H9 (cell line): ENCODE data around the gene DIAPH2. TPM values are rescaled to one million over a fixed set of nuclear protein-coding genes. Genes with fewer than 3 reads are reported as not detected.

ENCODE experiments used
- DNase-seq: peaks from one replicate; pipeline ENCODE4 v3.0.0-alpha.2; 2017
- H2AFZ ChIP-seq: one replicate; pipeline ENCODE4 v1.6.1; 2013; ENCODE audit warnings: mild to moderate bottlenecking, low read length, control low read depth, moderate library complexity
- H2AK5ac ChIP-seq: 2 replicates; pipeline ENCODE4 v1.6.1; 2013; ENCODE audit warnings: low read length, control low read depth, mixed read lengths; ENCODE audit not compliant: insufficient read length
- H2BK120ac ChIP-seq: one replicate; pipeline ENCODE4 v1.6.1; 2013; ENCODE audit warnings: low read depth, mild to moderate bottlenecking, low read length, control low read depth, inconsistent platforms; ENCODE audit not compliant: poor library complexity, severe bottlenecking
- H2BK12ac ChIP-seq: 2 replicates; pipeline ENCODE4 v1.6.1; 2013; ENCODE audit warnings: low read length, control low read depth, mixed read lengths, low read depth; ENCODE audit not compliant: insufficient read length
- H2BK15ac ChIP-seq: 2 replicates; pipeline ENCODE4 v1.6.1; 2013; ENCODE audit warnings: low read depth, low read length, control low read depth
- H2BK20ac ChIP-seq: one replicate; pipeline ENCODE4 v1.6.1; 2013; ENCODE audit warnings: low read depth, mild to moderate bottlenecking, low read length, control low read depth, inconsistent platforms; ENCODE audit not compliant: poor library complexity, severe bottlenecking
- H2BK5ac ChIP-seq: 2 replicates; pipeline ENCODE4 v1.6.1; 2013; ENCODE audit warnings: low read length, control low read depth, mixed read lengths; ENCODE audit not compliant: insufficient read length
- H3K14ac ChIP-seq: 2 replicates; pipeline ENCODE4 v1.6.1; 2013; ENCODE audit warnings: low read length, control low read depth; ENCODE audit not compliant: insufficient read depth
- H3K18ac ChIP-seq: 2 replicates; pipeline ENCODE4 v1.6.1; 2013; ENCODE audit warnings: low read depth, mild to moderate bottlenecking, mixed read lengths, low read length, control low read depth; ENCODE audit not compliant: insufficient read length
- H3K23ac ChIP-seq: 2 replicates; pipeline ENCODE4 v1.6.1; 2013; ENCODE audit warnings: low read length, control low read depth, mixed read lengths, low read depth; ENCODE audit not compliant: insufficient read length
- H3K23me2 ChIP-seq: 2 replicates; pipeline ENCODE4 v1.6.1; 2013; ENCODE audit warnings: low read depth, mild to moderate bottlenecking, mixed read lengths, low read length, control low read depth; ENCODE audit not compliant: insufficient read length, poor library complexity, severe bottlenecking
- H3K27ac ChIP-seq: 2 replicates; pipeline ENCODE4 v1.5.1; 2013; ENCODE audit warnings: low read length, control low read depth, mixed read lengths, low read depth; ENCODE audit not compliant: insufficient read length
- H3K27me3 ChIP-seq: 2 replicates; pipeline ENCODE4 v1.6.1; 2013; ENCODE audit warnings: low read length, control low read depth, inconsistent platforms; ENCODE audit not compliant: insufficient read depth
- H3K4ac ChIP-seq: 2 replicates; pipeline ENCODE4 v1.6.1; 2013; ENCODE audit warnings: low read depth, mild to moderate bottlenecking, control low read depth, inconsistent platforms, low read length, moderate library complexity
- H3K4me1 ChIP-seq: 2 replicates; pipeline ENCODE4 v1.6.1; 2013; ENCODE audit warnings: low read length, control low read depth, inconsistent platforms; ENCODE audit not compliant: insufficient read depth
- H3K4me2 ChIP-seq: 2 replicates; pipeline ENCODE4 v1.6.1; 2013; ENCODE audit warnings: low read length, control low read depth, mixed read lengths; ENCODE audit not compliant: insufficient read length, insufficient read depth
- H3K56ac ChIP-seq: 2 replicates; pipeline ENCODE4 v1.6.1; 2013; ENCODE audit warnings: low read depth, mild to moderate bottlenecking, mixed read lengths, low read length, control low read depth; ENCODE audit not compliant: insufficient read length
- H3K79me1 ChIP-seq: 2 replicates; pipeline ENCODE4 v1.6.1; 2013; ENCODE audit warnings: low read depth, mild to moderate bottlenecking, moderate library complexity, low read length, control low read depth, inconsistent platforms; ENCODE audit not compliant: insufficient read depth, poor library complexity, severe bottlenecking
- H3K79me2 ChIP-seq: 2 replicates; pipeline ENCODE4 v1.6.1; 2013; ENCODE audit warnings: low read length, control low read depth, inconsistent platforms; ENCODE audit not compliant: insufficient read depth
- H3K9ac ChIP-seq: 2 replicates; pipeline ENCODE4 v1.6.1; 2013; ENCODE audit warnings: low read length, control low read depth, mixed read lengths; ENCODE audit not compliant: insufficient read length; ENCODE audit errors: extremely low read depth
- H3K9me3 ChIP-seq: one replicate; pipeline ENCODE4 v1.6.1; 2013; ENCODE audit warnings: low read depth, low read length, inconsistent platforms; ENCODE audit not compliant: control insufficient read depth
- H3T11ph ChIP-seq: one replicate; pipeline ENCODE4 v1.6.1; 2013; ENCODE audit warnings: mild to moderate bottlenecking, low read length, control low read depth, inconsistent platforms
- H4K20me1 ChIP-seq: one replicate; pipeline ENCODE4 v1.6.1; 2013; ENCODE audit not compliant: control insufficient read depth, insufficient read length, insufficient read depth
- H4K5ac ChIP-seq: 2 replicates; pipeline ENCODE4 v1.6.1; 2013; ENCODE audit warnings: low read depth, mild to moderate bottlenecking, mixed read lengths, low read length, control low read depth; ENCODE audit not compliant: insufficient read length
- H4K8ac ChIP-seq: replicated peaks from 2 replicates; pipeline ENCODE4 v1.6.1; 2013; ENCODE audit warnings: low read length, control low read depth, mixed read lengths, low read depth; ENCODE audit not compliant: insufficient read length
- H4K91ac ChIP-seq: 2 replicates; pipeline ENCODE4 v1.6.1; 2013; ENCODE audit warnings: low read depth, mild to moderate bottlenecking, moderate library complexity, mixed read lengths, low read length, control low read depth; ENCODE audit not compliant: insufficient read length
- H3K27ac Mint-ChIP-seq, 3 experiments: 2 replicates in 2 of 3; 3 replicates in 1 of 3; pipeline ENCODE4 v1.8.0; 2020 to 2021; ENCODE audit warnings: mixed read lengths in 3 of 3, mild to moderate bottlenecking in 1 of 3, moderate library complexity in 1 of 3
- H3K27me3 Mint-ChIP-seq: 2 replicates; pipeline ENCODE4 v1.8.0; 2021; ENCODE audit warnings: low read depth, mild to moderate bottlenecking, moderate library complexity, mixed read lengths
- H3K36me3 Mint-ChIP-seq, 3 experiments: 2 replicates in 2 of 3; 3 replicates in 1 of 3; pipeline ENCODE4 v1.8.0; 2020 to 2021; ENCODE audit warnings: low read depth in 3 of 3, mixed read lengths in 3 of 3; ENCODE audit not compliant: insufficient read depth in 1 of 3
- H3K4me1 Mint-ChIP-seq, 2 experiments: 2 replicates each; pipeline ENCODE4 v1.8.0; 2020; ENCODE audit warnings: mixed read lengths in 2 of 2
- H3K4me3 Mint-ChIP-seq, 2 experiments: 2 replicates in 1 of 2; 3 replicates in 1 of 2; pipeline ENCODE4 v1.8.0; 2020 to 2021; ENCODE audit warnings: mild to moderate bottlenecking in 2 of 2, mixed read lengths in 2 of 2, moderate library complexity in 1 of 2
- H3K9me3 Mint-ChIP-seq, 2 experiments: 2 replicates in 1 of 2; 3 replicates in 1 of 2; pipeline ENCODE4 v1.8.0; 2020; ENCODE audit warnings: mild to moderate bottlenecking in 2 of 2, mixed read lengths in 2 of 2, moderate library complexity in 1 of 2
- WGBS: extraction: QIAGEN DNeasy Blood & Tissue Kit; methylation state at CpG from one replicate; pipeline ENCODE4 v1.1.7; 2013; ENCODE audit warnings: missing lambda C conversion rate, low lambda C conversion rate, mixed read lengths; ENCODE audit not compliant: insufficient read length; ENCODE audit errors: extremely low coverage; 5-methylcytosine and 5-hydroxymethylcytosine counted together
- total RNA-seq: library from RNA; stranded (reverse); gene quantifications from 2 replicates; pipeline ENCODE4 v1.2.1, GENCODE V29; 2021
- TF ChIP-seq, protein P1 (sequence below): fragments of 200-600 bp; sonication (generic); conservative IDR thresholded peaks from 3 replicates; pipeline ENCODE4 v1.8.0; 2021; ENCODE audit warnings: antibody characterized with exemption, mild to moderate bottlenecking

DIAPH2 gene
- total RNA-seq, 1 experiment from 2014 or later: 45.4 TPM

DNA sequence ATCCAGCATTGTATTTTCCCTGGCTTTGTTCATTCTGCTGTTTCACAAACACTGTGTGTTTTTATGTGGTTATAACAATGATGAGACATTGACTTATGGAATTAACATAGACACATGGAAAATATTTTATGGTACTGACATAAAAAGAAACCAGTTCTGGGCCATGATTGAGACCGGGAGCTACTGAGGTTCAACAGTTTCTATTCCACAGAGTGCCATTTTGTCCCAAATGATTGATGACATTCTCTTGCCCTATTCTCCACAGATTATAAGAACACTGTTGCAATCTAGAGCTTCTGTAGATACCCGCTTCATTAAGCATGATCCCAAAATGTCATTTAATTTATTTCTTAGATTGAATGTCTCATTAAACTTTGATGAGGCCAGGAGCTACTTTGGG lies 525.9 kb downstream of the DIAPH2 start:
- no peak overlapping the region for H3K56ac ChIP-seq
- no peaks in the 10 kb centered on the region for H3K4me1 ChIP-seq
- no peak overlapping the region for H2BK120ac ChIP-seq
- Mint-ChIP-seq H3K27ac (no peak overlapping the region), H3K4me3 (no peak overlapping the region), H3K4me1 (0 out of 4 replicates have a peak, but pooled peaks cover 0 to 2% of the 10 kb centered on the region in 2 experiments), H3K9me3 (peaks cover 0 to 3% of the 10 kb centered on the region in 2 experiments; a peak in 1 of 5 replicates), H3K27me3 (no peaks in the 10 kb centered on the region), H3K36me3 (no peaks in the 10 kb centered on the region)
- H3K9ac ChIP-seq: no peak overlapping the region
- H3K23ac ChIP-seq: no peak overlapping the region
- no peak overlapping the region for H3K27ac ChIP-seq
- no peak overlapping the region for H3K4ac ChIP-seq
- no peak overlapping the region for H4K5ac ChIP-seq
- no peak for DNase-seq
- no peaks in the 10 kb centered on the region for H3K79me1 ChIP-seq
- no peak overlapping the region for H2BK15ac ChIP-seq
- no peak overlapping the region for H2AFZ ChIP-seq
- no peak overlapping the region for H4K91ac ChIP-seq
- no peak overlapping the region for H3T11ph ChIP-seq
- no peaks in the 10 kb centered on the region for H3K9me3 ChIP-seq
- H2BK20ac ChIP-seq: no peak overlapping the region
- H3K79me2 ChIP-seq: no peaks in the 10 kb centered on the region
- H2BK12ac ChIP-seq: no peak overlapping the region
- H3K4me2 ChIP-seq: no peak overlapping the region
- TF ChIP-seq, protein P1, sequence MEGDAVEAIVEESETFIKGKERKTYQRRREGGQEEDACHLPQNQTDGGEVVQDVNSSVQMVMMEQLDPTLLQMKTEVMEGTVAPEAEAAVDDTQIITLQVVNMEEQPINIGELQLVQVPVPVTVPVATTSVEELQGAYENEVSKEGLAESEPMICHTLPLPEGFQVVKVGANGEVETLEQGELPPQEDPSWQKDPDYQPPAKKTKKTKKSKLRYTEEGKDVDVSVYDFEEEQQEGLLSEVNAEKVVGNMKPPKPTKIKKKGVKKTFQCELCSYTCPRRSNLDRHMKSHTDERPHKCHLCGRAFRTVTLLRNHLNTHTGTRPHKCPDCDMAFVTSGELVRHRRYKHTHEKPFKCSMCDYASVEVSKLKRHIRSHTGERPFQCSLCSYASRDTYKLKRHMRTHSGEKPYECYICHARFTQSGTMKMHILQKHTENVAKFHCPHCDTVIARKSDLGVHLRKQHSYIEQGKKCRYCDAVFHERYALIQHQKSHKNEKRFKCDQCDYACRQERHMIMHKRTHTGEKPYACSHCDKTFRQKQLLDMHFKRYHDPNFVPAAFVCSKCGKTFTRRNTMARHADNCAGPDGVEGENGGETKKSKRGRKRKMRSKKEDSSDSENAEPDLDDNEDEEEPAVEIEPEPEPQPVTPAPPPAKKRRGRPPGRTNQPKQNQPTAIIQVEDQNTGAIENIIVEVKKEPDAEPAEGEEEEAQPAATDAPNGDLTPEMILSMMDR: no peak
- H3K14ac ChIP-seq: no peak overlapping the region
- no peaks in the 10 kb centered on the region for H4K20me1 ChIP-seq
- H4K8ac ChIP-seq: no peak overlapping the region
- no peak overlapping the region for H2BK5ac ChIP-seq
- no CpG with 5 or more reads among the region's 2 CpGs for WGBS
- no peak overlapping the region for H3K18ac ChIP-seq
- H3K23me2 ChIP-seq: no peaks in the 10 kb centered on the region
- H2AK5ac ChIP-seq: no peak overlapping the region
- no peaks in the 10 kb centered on the region for H3K27me3 ChIP-seq
